Cardiac septum (tissue), 1 donor: ENCODE results near the gene SH3BP4. TPM values are rescaled to one million over a fixed set of nuclear protein-coding genes. Genes with fewer than 3 reads are reported as not detected.

ENCODE experiments used
- DNase-seq: peaks from one replicate; pipeline ENCODE4 v3.0.0-alpha.2; 2020; ENCODE audit warnings: low spot score
- intact Hi-C: fragments of 100-400 bp; cut with DNase I; formaldehyde crosslinking; loops from one replicate; pipeline ENCODE4 v1.14.0; 2022
- total RNA-seq: library from RNA; stranded (reverse); fragmentation: NEBNext Ultra II Directional; extraction: Animal tissue kit (Norgen Biotek cat#: 25700); gene quantifications from one replicate; pipeline ENCODE4 v1.2.1, GENCODE V29; 2021
- donor health status: DM: no; HTN: no; CAD: no.

Gene SH3BP4
- total RNA-seq, 1 donor from 2014 or later = 9.1 TPM

GRCh38 chr2:234979204-234980167 lies 27.7 kb downstream of the SH3BP4 start:
- no peak for DNase-seq

GRCh38 chr2:234980451-234981187 lies 28.8 kb downstream of the SH3BP4 start:
- intact Hi-C loops = loop anchor here (2.0 kb wide), 2 partner anchors 24 to 70 kb away; no protein-coding TSS in a partner anchor
- no peak for DNase-seq

More at GRCh38 chr2:234979204-234980167, 27.7 kb downstream of the SH3BP4 start:
- intact Hi-C loops = loop anchor here (2.0 kb wide), 2 partner anchors 23 to 71 kb away; no protein-coding TSS in a partner anchor

GRCh38 chr2:234981197-234982095 lies 29.6 kb downstream of the SH3BP4 start:
- DNase-seq = peak; percentile 85
- intact Hi-C loops = loop anchor here (2.0 kb wide), 2 partner anchors 25 to 69 kb away; no protein-coding TSS in a partner anchor

- intact Hi-C loops = no loop called here
- DNase-seq = no peak
Measured at GRCh38 chr2:234982096-234982834, 30.4 kb downstream of the SH3BP4 start.

GRCh38 chr2:234983011-234983726 lies 31.4 kb downstream of the SH3BP4 start:
- intact Hi-C loops = no loop called here

GRCh38 chr2:234985608-234986245 lies 33.9 kb downstream of the SH3BP4 start:
- no peak for DNase-seq
- intact Hi-C loops = no loop called here

More at GRCh38 chr2:234983011-234983726, 31.4 kb downstream of the SH3BP4 start:
- no peak for DNase-seq

GRCh38 chr2:234986390-234986789 lies 34.6 kb downstream of the SH3BP4 start:
- intact Hi-C loops = no loop called here
- no peak for DNase-seq

- DNase-seq = no peak
- intact Hi-C loops = no loop called here
Measured at GRCh38 chr2:234986876-234987720, 35.3 kb downstream of the SH3BP4 start.

GRCh38 chr2:234987754-234988153 lies 35.9 kb downstream of the SH3BP4 start:
- intact Hi-C loops = no loop called here
- no peak for DNase-seq

GRCh38 chr2:234988491-234988890 lies 36.7 kb downstream of the SH3BP4 start:
- intact Hi-C loops = no loop called here

GRCh38 chr2:234989183-234989701 lies 37.4 kb downstream of the SH3BP4 start:
- no peak for DNase-seq
- intact Hi-C loops = no loop called here

More at GRCh38 chr2:234988491-234988890, 36.7 kb downstream of the SH3BP4 start:
- DNase-seq = no peak

- DNase-seq = no peak
- intact Hi-C loops = no loop called here
Measured at GRCh38 chr2:234990300-234990699, 38.5 kb downstream of the SH3BP4 start.

- no peak for DNase-seq
- intact Hi-C loops = no loop called here
Measured at GRCh38 chr2:234991290-234991689, 39.5 kb downstream of the SH3BP4 start.

- DNase-seq = no peak
- intact Hi-C loops = no loop called here
Measured at GRCh38 chr2:234991793-234992192, 40.0 kb downstream of the SH3BP4 start.

GRCh38 chr2:234992196-234992595 lies 40.4 kb downstream of the SH3BP4 start:
- DNase-seq = no peak
- intact Hi-C loops = no loop called here

- intact Hi-C loops = no loop called here
- no peak for DNase-seq
Measured at GRCh38 chr2:234992624-234993349, 41.0 kb downstream of the SH3BP4 start.
